HepG2 (cell line): ENCODE data around the gene MIPEP. TPM values are rescaled to one million over a fixed set of nuclear protein-coding genes. Genes with fewer than 3 reads are reported as not detected.

Experiments used
- ATAC-seq: fragments of 200-7000 bp; cut with Tn5 transposase; 3 replicates; pipeline ENCODE4 v1.9.1; 2020; ENCODE audit warnings: mild to moderate bottlenecking, moderate library complexity
- BruUV-seq: library from RNA; stranded (reverse); fragments of 400-500 nt; replicated peaks from 2 replicates; lab custom pipeline; 2021; lab: Mats Ljungman, UMichigan
- CTCF ChIA-PET: fragments of 300-600 bp; formaldehyde crosslinking; extraction: SDS; loops from one replicate; lab custom pipeline; 2021; ENCODE audit warnings: low total read pairs, inconsistent platforms, low intra/inter-chr PET ratio; lab: Yijun Ruan, JAX
- POLR2A ChIA-PET: fragments of 350-600 bp; sonication (Branson Sonifier 250); formaldehyde crosslinking; loops from one replicate; lab custom pipeline; 2020; ENCODE audit warnings: antibody characterized with exemption, inconsistent platforms; lab: Yijun Ruan, JAX
- DNase-seq: peaks from one replicate; pipeline ENCODE4 v3.0.0-alpha.2; 2015; ENCODE audit warnings: low spot score
- FAIRE-seq: peaks from 3 replicates; lab custom pipeline; 2011; peaks lifted over from hg19 to GRCh38; lab: Jason Lieb, UNC
- H2AFZ ChIP-seq: one replicate; pipeline ENCODE4 v1.6.1; 2011; ENCODE audit warnings: low read length, inconsistent platforms
- H3K27ac ChIP-seq: fragments of 300-600 bp; 3 replicates; pipeline ENCODE4 v1.8.0; 2011; ENCODE audit warnings: mixed run types, mild to moderate bottlenecking, mixed read lengths, low read length, inconsistent platforms; ENCODE audit not compliant: insufficient read depth; ENCODE audit errors: extremely low read length
- H3K27me3 ChIP-seq, 2 experiments: fragments of 200-600 bp in 1 of 2; 2 replicates in 1 of 2; 3 replicates in 1 of 2; pipeline versions ENCODE4 v1.6.0 to v1.8.0; 2011; ENCODE audit warnings: low read length in 2 of 2, mild to moderate bottlenecking in 2 of 2, moderate library complexity in 2 of 2, inconsistent platforms in 1 of 2; ENCODE audit not compliant: insufficient read depth in 2 of 2, control insufficient read depth in 1 of 2
- H3K36me3 ChIP-seq, 2 experiments: fragments of 200-600 bp in 1 of 2; replicated peaks in 1 of 2; 2 replicates in 1 of 2; 3 replicates in 1 of 2; pipeline versions ENCODE4 v1.5.1 to v1.8.0; 2011; ENCODE audit warnings: low read length in 2 of 2, inconsistent platforms in 1 of 2; ENCODE audit not compliant: insufficient read depth in 2 of 2, control insufficient read depth in 1 of 2
- H3K4me1 ChIP-seq: 2 replicates; pipeline ENCODE4 v1.5.1; 2012; ENCODE audit warnings: low read length, inconsistent platforms; ENCODE audit not compliant: insufficient read depth
- H3K4me2 ChIP-seq: 2 replicates; pipeline ENCODE4 v1.6.0; 2011; ENCODE audit warnings: low read depth, low read length, inconsistent platforms
- H3K4me3 ChIP-seq, 3 experiments: fragments of 200-600 bp in 1 of 3; sonication (generic), shearing (Covaris generic) in 1 of 3; replicated peaks in 1 of 3; 2 replicates each; pipeline ENCODE4 v1.5.1; 2011 to 2016; ENCODE audit warnings: low read length in 3 of 3, inconsistent platforms in 2 of 3, low read depth in 2 of 3, mild to moderate bottlenecking in 2 of 3, control low read depth in 1 of 3, mixed read lengths in 1 of 3; ENCODE audit not compliant: insufficient read depth in 1 of 3
- H3K79me2 ChIP-seq: one replicate; pipeline ENCODE4 v1.6.1; 2011; ENCODE audit warnings: low read length, inconsistent platforms; ENCODE audit not compliant: insufficient read depth
- H3K9ac ChIP-seq: 2 replicates; pipeline ENCODE4 v1.6.0; 2011; ENCODE audit warnings: mild to moderate bottlenecking, low read depth, low read length, inconsistent platforms; ENCODE audit not compliant: insufficient read depth
- H3K9me3 ChIP-seq: 2 replicates; pipeline ENCODE4 v1.5.1; 2012; ENCODE audit warnings: mild to moderate bottlenecking, low read length
- H4K20me1 ChIP-seq: 2 replicates; pipeline ENCODE4 v1.6.0; 2011; ENCODE audit warnings: inconsistent platforms, mild to moderate bottlenecking, low read length, moderate library complexity; ENCODE audit not compliant: insufficient read depth
- DMAP1 ChIP-seq: IDR thresholded peaks from 2 replicates; pipeline ENCODE4 v1.6.1; 2016
- NFE2L1 ChIP-seq: sonication (generic); formaldehyde crosslinking; IDR thresholded peaks from 2 replicates; pipeline ENCODE4 v1.4.0; 2020; ENCODE audit warnings: missing genetic modification reagents, mild to moderate bottlenecking, borderline replicate concordance
- SATB2 ChIP-seq: sonication (generic); formaldehyde crosslinking; IDR thresholded peaks from 2 replicates; pipeline ENCODE4 v1.5.0; 2020; ENCODE audit warnings: missing genetic modification reagents
- SRSF4 ChIP-seq: fragments of 200-400 bp; formaldehyde crosslinking; IDR thresholded peaks from one replicate; pipeline ENCODE4 v1.6.1; 2018; ENCODE audit warnings: mild to moderate bottlenecking, low read depth, low read length, moderate library complexity; ENCODE audit not compliant: poor library complexity, severe bottlenecking
- SSRP1 ChIP-seq: IDR thresholded peaks from 2 replicates; pipeline ENCODE4 v1.6.1; 2016; ENCODE audit warnings: control low read depth
- ZFP1 ChIP-seq: IDR thresholded peaks from 2 replicates; pipeline ENCODE4 v1.6.1; 2016
- ZNF343 ChIP-seq: sonication (generic); formaldehyde crosslinking; IDR thresholded peaks from 2 replicates; pipeline ENCODE4 v1.4.0; 2020; ENCODE audit warnings: mild to moderate bottlenecking, missing genetic modification reagents
- ZNF550 ChIP-seq: sonication (generic); formaldehyde crosslinking; IDR thresholded peaks from 2 replicates; pipeline ENCODE4 v1.4.0; 2020; ENCODE audit warnings: mild to moderate bottlenecking, missing genetic modification reagents, borderline replicate concordance
- ZSCAN31 ChIP-seq: sonication (generic); formaldehyde crosslinking; IDR thresholded peaks from 2 replicates; pipeline ENCODE4 v1.5.0; 2020; ENCODE audit warnings: low read depth, mild to moderate bottlenecking, missing genetic modification reagents
- WGBS: methylation state at CpG from one replicate; pipeline ENCODE4 v1.1.6; 2017; ENCODE audit warnings: low lambda C conversion rate; 5-methylcytosine and 5-hydroxymethylcytosine counted together
- in situ Hi-C: cut with HindIII; loops from 2 replicates; pipeline ENCODE4 v1.10.0; 2017; ENCODE audit warnings: low pct_unique_long_range_greater_than_20kb; ENCODE audit not compliant: extremely low pct_ligation_motif_present
- intact Hi-C: fragments of 100-400 bp; cut with micrococcal nuclease; formaldehyde crosslinking; loops from one replicate; pipeline ENCODE4 v1.10.0; 2022; ENCODE audit not compliant: unreplicated experiment
- polyA plus RNA-seq, 8 experiments: library from polyadenylated mRNA; depleted of rRNA in 3 of 8; stranded (reverse) in 7 of 8; unstranded in 1 of 8; fragments of >200 nt; fragmentation: Illumina TruSeq in 4 of 8; extraction: Trizol in 4 of 8; gene quantifications; 2 replicates each; pipeline versions ENCODE4 v1.2.1 to v1.2.3, GENCODE V29; 2011 to 2016; ENCODE audit warnings: low read depth in 4 of 8, missing spikeins in 1 of 8, mixed read lengths in 1 of 8; ENCODE audit not compliant: insufficient read depth in 1 of 8
- total RNA-seq, 5 experiments: library from RNA; depleted of rRNA; stranded (reverse); fragments of >200 nt; fragmentation: Illumina TruSeq; extraction: Trizol; gene quantifications; 2 replicates each; pipeline ENCODE4 v1.2.3, GENCODE V29; 2016; ENCODE audit warnings: low read depth in 1 of 5

Gene MIPEP
- total and polyA plus RNA-seq, 2 of the 13 experiments (the other 11 are each of a cell fraction or from before 2014, with no cell fraction given) = 9.3 to 24.1 TPM

- FAIRE-seq = no peak
- H3K9ac ChIP-seq = no peak overlapping the region
- ChIA-PET POLR2A (no interaction called here), CTCF (interaction anchor here (0.8 to 2.2 kb wide), 4 partner anchors 155 to 403 kb away, joined by 3 to 34 read pairs (median 8); no protein-coding TSS in a partner anchor)
- DNase-seq = no peak
- in situ Hi-C loops (loop anchor here (10.0 kb wide), 1 partner anchor 406 kb away; no protein-coding TSS in a partner anchor), intact Hi-C loops (loop anchor here (1.0 to 5.0 kb wide), 3 partner anchors 154 to 404 kb away; partner anchors contain the start of gene TNFRSF19)
- TF ChIP-seq SSRP1 (CRISPR knock-in tag) = no peak
- no peak for TF ChIP-seq NFE2L1 (CRISPR knock-in tag)
- no peak for TF ChIP-seq ZNF550 (CRISPR knock-in tag)
- TF ChIP-seq ZSCAN31 (CRISPR knock-in tag) = no peak
- no peak for TF ChIP-seq SATB2 (CRISPR knock-in tag)
- TF ChIP-seq SRSF4 = no peak
- no peak for TF ChIP-seq DMAP1 (CRISPR knock-in tag)
- TF ChIP-seq ZFP1 (CRISPR knock-in tag) = no peak
- no peak for TF ChIP-seq ZNF343 (CRISPR knock-in tag)
- H3K9me3 ChIP-seq = no peaks in the 10 kb centered on the region
- 95% methylated on average over 12 of the region's 12 CpGs for WGBS
- peaks cover 11% of the 10 kb centered on the region; the same call in 1 of the 2 replicates for H3K4me1 ChIP-seq
- no peak overlapping the region for H3K27ac ChIP-seq
- H3K36me3 ChIP-seq = peaks cover 0 to 4% of the 10 kb centered on the region in 2 experiments; a peak in 1 of 5 replicates
- H2AFZ ChIP-seq = no peak overlapping the region
- no peaks in the 10 kb centered on the region for H3K27me3 ChIP-seq
- no peak overlapping the region for H3K4me3 ChIP-seq
- no peak for ATAC-seq
- no peaks in the 10 kb centered on the region for H4K20me1 ChIP-seq
- no peak overlapping the region for H3K4me2 ChIP-seq
- no TSS peak for BruUV-seq
- no peaks in the 10 kb centered on the region for H3K79me2 ChIP-seq
Observed at GRCh38 chr13:23870356-23871140, 18.7 kb downstream of the MIPEP start.
